GM19467 (cell line): ENCODE measurements around the gene EVA1A.

Source experiments
- ATAC-seq: cut with Tn5 transposase; IDR thresholded peaks from one replicate; pipeline ENCODE4 v1.9.1; 2021; ENCODE audit warnings: mild to moderate bottlenecking, moderate library complexity; ENCODE audit not compliant: unreplicated experiment

EVA1A gene

DNA sequence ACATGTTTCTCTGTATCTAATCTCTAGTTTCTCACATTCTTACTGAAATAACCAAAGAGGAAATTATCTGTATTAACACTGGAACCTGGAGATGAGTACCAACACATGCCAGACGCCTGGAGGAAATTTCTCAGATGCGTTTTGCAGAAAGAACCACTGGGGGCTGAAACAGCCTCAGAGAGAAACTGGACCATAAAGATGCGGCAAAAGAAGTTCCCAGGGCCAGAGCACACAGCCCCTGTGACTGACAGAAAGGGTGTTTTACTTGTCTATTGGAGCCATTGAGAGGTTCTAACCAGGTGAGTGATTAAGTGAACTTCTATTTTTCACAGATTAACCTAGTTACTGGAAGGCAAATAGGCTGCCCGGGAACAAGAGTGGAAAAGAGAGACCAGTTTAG is 103.9 kb downstream of the EVA1A start:
- no peak for ATAC-seq

DNA sequence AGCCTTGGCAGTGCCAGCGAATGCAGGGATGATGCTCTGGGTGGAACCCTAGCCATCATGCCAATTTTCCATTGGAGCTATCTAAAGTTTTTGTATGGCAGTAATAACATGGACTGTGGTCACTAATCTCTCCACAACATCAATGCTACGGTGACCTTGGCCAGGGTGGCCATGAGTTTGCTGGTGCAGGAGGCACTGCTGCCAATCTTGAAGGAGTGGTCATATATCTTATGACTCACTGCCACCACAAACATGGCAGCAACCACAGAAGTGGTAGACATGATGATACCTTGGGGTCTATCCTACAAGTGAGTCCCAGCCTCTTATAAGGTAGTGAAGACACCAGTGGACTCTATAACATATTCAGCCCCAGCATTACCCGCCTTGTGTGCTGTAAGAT is 104.6 kb downstream of the EVA1A start:
- ATAC-seq = no peak

DNA sequence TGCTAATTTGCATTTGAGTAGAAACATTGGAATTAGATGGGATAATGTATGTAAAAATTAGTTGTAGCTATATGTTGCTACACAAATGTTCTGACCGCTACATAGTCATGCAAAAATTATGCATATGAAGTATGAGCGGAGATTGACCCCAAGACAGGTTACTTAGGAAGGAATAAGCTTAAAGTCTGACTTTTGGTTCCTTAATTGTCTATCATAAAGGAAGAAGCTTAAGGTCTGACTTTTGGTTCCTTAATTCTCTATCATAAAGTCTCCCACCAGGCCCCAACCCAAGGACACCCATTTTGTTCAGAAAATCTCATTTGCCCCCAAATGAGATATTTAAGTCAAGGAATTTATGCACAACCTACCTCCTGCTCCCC is 106.5 kb downstream of the EVA1A start:
- ATAC-seq = no peak

DNA sequence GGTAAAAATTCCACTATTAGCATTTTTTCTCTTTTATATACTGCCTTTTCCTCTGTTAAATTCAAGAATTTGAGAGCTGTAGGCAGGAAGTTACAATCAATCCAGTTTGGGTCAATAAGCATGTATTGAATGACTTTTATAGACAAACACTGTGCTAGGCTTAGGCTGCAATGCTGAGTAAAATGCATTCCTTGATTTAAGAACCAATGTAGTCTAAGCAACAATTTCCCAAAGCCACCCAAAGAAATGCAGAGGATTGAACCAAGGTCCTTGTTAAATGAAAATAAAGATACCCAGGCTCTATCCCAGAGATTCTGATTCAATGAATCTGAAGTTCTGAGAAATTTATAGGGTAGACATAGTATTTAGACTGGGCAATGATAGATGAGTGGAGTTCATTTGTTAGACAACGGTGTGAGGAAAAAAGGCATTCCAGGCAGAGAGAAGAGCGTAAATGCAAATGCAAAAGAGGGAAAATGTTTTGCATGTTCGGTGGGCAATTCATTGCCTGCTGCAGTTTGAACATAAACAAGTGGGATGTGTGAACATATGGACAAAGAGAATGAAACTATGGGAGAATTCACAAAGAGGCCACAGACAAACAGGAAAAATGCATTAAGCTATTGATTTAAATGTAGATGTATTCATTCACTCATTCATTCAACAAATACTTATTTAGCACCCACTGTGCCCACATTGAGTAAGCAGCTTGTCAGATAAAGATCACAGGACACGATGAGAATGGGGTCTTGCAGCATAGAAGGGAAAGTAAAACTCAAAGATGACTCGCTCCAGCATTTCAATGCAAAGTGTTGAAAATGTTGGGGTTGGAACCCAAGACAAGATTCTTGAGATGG is 107.1 kb downstream of the EVA1A start:
- ATAC-seq = no peak

DNA sequence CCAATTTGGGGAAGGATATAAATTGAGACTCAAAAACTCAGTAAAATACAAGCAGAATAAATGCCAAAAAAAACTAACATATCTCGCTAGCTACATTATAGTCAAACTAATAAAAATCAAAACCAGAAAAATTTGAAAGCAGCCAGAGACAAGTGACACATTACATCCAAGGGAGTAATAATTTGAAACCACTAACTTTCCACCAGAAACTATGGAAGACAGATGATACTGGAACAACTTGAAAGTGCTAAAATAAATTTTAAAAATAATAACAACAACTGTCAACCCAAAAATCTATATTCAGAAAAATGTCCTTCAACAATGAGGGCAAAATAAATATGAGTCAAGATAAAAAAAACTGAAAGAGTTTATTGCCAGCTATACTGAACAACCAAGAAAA is 110.7 kb downstream of the EVA1A start:
- ATAC-seq = no peak

DNA sequence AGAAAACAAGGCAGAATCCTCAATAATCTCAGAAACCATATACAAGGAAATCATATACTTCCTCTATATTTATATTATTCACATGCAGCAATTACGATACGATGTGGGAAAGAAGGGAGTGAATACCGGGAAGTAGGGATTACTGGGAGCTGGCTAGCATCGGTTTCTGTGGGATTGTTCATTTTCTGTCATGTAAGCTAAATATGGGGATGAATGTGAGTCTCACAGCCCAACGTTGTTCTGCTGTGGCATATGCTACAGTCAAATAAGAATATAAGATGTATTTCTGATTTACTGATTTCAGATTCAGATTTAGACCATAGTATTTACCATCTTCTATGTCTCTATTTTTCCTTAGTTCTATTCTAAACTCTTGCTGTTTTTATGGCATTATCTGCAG is 113.6 kb downstream of the EVA1A start:
- no peak for ATAC-seq
